Amniotic epithelial cell (primary cell): Measurements from ENCODE around the gene FILIP1L.

ENCODE experiments used
- DNase-seq: peaks from one replicate; pipeline ENCODE4 v3.0.0-alpha.2; 2010; ENCODE audit warnings: low read depth

Gene FILIP1L

GRCh38 chr3:99867594-99868310 is 246.5 kb downstream of the FILIP1L start:
- no peak for DNase-seq

DNA sequence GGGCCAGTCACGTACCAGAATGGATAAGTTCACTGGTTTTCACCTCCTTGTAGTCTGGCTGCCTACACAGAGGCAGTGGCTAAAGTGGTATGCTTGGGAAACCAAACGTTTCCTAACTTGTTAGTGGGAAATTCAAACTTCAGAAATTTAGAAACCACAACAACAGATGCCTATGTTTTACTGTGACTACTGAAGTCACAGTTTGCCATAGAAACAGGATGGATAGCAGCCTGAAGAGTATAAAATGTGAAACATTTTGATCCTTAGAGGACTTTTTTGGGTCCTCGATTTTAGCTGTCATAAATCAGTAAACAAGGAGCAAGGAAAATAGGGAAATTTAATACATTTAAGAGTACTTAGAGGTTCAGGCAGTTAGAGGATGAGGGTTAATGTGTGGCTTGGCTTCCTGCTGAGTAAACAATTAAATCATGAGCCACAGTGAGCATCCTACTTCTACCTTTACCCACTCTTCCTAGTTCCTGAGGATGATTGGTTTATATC is 248.0 kb downstream of the FILIP1L start:
- peak; percentile 77 for DNase-seq

GRCh38 chr3:99865321-99865720 is 249.0 kb downstream of the FILIP1L start:
- no peak for DNase-seq

DNA sequence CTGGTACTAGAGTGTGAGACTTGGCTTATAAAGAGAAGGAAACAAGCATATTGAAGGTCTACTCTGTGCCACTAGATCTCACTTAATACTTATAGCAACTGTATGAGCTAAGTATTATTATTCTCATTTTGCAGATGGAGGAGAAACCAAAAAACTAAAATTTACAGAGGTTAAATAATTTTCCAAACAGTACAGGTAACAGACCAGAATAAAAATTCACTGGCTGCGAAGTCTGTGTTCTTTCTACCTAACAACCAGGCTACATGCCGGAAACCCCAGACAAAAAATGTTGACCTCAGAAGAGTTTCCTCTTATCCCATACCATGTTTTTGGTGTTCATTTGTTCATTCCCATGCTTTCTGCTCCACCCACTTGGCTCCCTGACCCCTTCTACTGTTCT is 250.0 kb downstream of the FILIP1L start:
- DNase-seq, result no peak

- no peak for DNase-seq
Measured at GRCh38 chr3:99863588-99863987, 250.7 kb downstream of the FILIP1L start.

GRCh38 chr3:99863002-99863401 is 251.3 kb downstream of the FILIP1L start:
- DNase-seq, result no peak

- peak; percentile 56 for DNase-seq
Measured at GRCh38 chr3:99862208-99862607, 252.1 kb downstream of the FILIP1L start.

- no peak for DNase-seq
Measured at GRCh38 chr3:99861216-99861615, 253.1 kb downstream of the FILIP1L start.

GRCh38 chr3:99859825-99860224 is 254.5 kb downstream of the FILIP1L start:
- DNase-seq, result peak; percentile 98

- DNase-seq, result no peak
Measured at GRCh38 chr3:99858469-99858868, 255.8 kb downstream of the FILIP1L start.

- DNase-seq, result no peak
Measured at GRCh38 chr3:99857278-99857677, 257.0 kb downstream of the FILIP1L start.

- peak; percentile 32 for DNase-seq
Measured at GRCh38 chr3:99856437-99857220, 257.7 kb downstream of the FILIP1L start.

DNA sequence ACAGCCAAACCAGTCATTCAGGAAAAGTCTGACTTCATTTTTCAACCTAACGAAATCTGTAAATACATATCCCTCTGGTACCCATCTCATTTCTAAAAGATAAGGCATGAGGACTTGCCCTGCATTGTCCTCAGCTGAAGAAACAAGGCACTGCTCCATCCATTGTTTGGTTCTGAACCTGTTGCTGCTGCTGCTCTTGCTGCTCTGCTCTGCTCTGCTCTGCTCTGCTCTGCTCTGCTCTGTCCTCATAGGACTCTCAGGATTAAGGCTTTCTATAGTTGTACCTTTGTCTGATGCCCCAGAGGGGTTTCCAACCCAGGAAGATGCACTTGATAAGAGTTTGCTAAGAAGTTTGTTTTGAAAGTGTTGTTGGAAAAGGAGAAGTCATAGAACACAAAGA is 258.4 kb downstream of the FILIP1L start:
- DNase-seq, result no peak

- DNase-seq, result no peak
Measured at GRCh38 chr3:99854756-99855298, 259.5 kb downstream of the FILIP1L start.

DNA sequence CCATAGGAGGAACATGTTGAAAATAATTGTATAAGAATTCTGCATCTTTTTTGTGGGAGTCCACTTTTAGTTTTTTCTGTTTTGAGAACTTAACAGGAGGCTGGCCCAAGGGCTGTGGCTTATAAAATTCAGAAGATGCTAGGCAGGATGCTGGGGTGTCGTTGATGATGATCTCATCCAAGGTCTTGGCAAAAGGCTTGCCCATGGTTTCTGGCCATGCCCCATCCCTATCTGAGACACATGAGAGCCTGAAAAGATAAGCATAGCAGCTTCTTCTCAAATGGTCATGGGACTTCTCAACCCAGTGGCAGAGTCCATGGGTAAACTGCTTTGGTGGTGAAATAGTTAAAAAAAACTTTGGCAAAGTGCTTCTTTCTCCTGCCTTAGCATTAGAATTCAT is 261.4 kb downstream of the FILIP1L start:
- no peak for DNase-seq

DNA sequence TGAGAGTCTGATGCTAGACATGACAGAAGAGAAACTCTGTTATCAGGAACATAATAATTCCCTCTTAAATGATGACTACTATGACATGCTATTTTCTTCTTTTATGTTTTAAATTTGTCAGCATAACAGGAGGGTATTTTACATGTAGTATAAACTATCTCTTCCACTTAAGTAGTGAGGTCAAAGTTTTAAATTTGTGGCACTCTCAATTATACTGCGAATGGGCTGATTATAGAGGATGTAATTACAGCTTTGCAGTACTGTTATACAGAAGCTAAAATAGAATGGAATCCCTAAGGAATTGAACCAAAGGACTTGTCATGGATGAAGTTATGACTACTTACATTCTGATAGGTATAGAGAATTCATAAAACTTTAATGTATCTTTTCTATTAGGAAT is 262.3 kb downstream of the FILIP1L start:
- no peak for DNase-seq

DNA sequence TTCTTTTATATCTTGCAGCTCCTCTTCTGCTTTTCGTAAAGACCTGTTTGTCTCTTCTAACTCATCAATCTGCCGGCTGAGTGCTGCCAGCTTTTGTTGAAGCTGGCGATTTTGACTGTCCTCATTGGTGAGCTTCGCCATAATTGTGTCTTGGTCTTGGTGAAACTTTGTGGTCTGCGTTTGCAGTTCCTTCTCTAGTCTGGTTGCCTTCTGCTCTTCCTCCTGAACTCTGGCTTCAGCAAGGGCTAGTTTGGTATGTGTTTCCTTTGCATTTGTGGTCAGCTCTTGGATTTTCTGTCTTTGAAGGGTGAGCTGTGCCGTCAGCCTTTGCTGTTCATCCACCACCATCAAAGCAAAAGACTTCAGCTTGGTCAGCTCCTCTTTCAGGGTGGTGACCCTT is 263.7 kb downstream of the FILIP1L start:
- DNase-seq, result no peak

- DNase-seq, result no peak
Measured at GRCh38 chr3:99848433-99848832, 265.9 kb downstream of the FILIP1L start.

GRCh38 chr3:99846477-99847160 is 267.7 kb downstream of the FILIP1L start:
- DNase-seq, result peak; percentile 79

- DNase-seq, result no peak
Measured at GRCh38 chr3:99845999-99846398, 268.3 kb downstream of the FILIP1L start.

- no peak for DNase-seq
Measured at GRCh38 chr3:99845331-99845730, 269.0 kb downstream of the FILIP1L start.

- no peak for DNase-seq
Measured at GRCh38 chr3:99843590-99844258, 270.6 kb downstream of the FILIP1L start.
